Urothelium cell line (cell line): Measurements from ENCODE around the gene SIK3.

Experiments used
- DNase-seq: peaks from one replicate; pipeline ENCODE4 v3.0.0; 2011; ENCODE audit warnings: low spot score, mixed read lengths
- FAIRE-seq: peaks from 2 replicates; lab custom pipeline; 2011; peaks lifted over from hg19 to GRCh38; lab: Jason Lieb, UNC

SIK3 gene

DNA sequence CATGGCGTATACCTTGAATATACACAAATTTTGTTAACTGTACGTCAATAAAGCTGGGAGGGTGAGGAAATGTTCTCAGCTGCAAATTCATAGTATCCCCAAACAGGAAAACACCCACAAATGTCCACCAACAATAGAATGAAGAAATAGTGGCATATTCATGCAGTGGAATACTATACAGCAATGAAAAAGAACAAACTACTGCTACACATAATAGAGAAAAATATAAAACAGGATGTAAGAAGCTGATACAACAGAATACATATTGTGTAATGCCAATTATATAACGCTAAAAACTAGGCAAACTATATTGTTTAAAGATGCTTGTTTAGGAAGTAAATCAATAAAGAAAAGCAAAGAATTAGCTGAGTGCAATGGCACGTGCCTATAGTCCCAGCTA, 81.5 kb downstream of the SIK3 start:
- no peak for FAIRE-seq
- DNase-seq: no peak

DNA sequence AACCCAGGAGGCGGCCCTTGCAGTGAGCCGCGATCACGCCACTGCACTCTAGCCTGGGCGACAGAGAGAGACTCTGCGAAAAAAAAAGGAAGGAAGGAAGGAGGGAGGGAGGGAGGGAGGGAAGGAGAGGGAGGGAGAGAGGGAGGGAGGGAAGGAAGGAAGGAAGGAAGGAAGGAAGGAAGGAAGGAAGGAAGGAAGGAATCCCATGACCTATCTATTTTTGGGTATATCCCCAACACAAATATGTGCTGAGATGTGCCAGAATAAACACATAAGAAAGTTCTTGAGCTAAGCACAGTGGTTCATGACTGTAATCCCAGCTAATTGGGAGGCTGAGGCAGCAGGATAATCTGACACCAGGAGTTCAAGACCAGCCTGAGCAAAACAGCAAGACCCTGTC, 82.0 kb downstream of the SIK3 start:
- DNase-seq (no peak), FAIRE-seq (no peak)

DNA sequence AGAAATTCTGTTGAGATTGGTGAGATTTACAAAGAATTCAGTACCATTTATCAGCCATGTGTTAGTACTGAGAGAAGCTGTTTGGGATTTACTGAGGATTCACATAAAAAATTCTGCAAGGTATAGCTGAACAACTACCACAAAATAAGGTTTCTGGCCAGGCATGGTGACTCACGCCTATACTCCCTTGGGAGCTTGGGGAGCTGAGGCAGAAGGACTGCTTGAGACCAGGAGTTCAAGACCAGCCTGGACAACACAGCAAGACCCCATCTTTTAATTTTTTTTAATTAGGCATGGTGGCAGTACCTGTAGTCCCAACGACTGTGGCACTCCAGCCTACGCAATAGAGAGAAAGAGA, 86.7 kb downstream of the SIK3 start:
- no peak for FAIRE-seq
- DNase-seq: peak; percentile 13

DNA sequence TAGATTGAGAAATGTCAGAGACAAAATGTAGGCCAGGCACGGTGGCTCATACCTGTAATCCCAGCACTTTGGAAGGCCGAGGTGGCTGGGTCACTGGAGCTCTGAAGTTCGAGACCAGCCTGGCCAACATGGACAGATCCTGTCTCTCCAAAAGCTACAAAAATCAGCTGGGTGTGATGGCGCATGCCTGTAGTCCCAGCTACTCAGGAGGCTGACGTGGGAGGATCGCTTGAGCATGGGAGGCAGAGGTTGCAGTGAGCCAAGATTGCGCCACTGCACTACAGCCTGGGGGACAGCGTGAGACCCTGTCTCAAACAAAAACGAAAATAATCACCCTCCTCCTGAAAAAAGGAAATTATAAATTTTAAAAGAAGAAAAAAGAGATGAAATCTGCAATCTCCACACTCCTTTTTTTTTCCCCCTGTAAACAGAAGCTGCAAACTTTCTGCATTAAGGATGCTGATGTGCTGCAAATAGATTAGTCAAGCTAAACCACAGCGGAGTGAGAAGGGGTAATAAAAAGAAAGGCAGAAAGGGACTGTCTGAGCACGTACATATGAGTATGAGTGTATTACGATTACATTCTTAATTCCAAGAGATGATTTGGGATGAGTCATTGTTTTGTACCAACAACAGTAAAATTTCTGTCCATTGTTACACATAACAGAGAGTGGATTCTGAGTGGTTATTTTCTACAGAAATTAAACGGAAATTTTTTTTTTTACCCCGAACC, 87.3 kb downstream of the SIK3 start:
- FAIRE-seq (no peak), DNase-seq (peak; percentile 62)

DNA sequence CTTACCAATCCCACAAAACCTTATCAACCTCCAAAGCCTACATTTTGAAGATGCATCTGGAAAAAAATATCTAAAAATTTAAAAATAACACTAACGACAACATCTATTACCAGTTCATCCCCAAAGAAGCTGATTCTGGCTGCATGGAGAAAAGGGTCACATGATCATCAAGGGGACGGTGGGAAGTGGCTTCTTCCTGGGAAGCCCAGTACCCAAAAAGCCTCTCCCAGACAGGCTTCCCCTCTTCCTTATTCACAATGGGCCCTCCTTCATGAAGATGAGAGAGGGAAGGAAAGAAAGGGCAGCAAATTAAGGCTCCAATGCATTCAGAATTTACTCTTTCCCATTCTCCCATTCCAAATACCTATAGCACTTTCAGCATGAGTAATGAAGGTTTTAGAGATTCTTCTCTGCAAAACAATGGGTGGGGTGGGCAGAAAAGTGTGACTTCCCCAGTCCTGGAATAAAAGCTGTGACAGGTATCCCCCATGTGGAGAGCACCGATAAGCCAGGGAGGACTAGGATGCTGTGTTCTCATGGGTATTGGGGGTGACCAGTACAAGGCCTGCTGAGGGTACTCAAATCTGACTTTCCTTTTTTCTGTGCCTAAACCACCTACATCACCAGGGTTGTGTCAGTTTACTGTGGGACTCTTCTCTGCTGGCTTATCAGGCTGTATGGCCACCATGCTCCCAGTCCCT, 88.2 kb downstream of the SIK3 start:
- FAIRE-seq: no peak
- no peak for DNase-seq

DNA sequence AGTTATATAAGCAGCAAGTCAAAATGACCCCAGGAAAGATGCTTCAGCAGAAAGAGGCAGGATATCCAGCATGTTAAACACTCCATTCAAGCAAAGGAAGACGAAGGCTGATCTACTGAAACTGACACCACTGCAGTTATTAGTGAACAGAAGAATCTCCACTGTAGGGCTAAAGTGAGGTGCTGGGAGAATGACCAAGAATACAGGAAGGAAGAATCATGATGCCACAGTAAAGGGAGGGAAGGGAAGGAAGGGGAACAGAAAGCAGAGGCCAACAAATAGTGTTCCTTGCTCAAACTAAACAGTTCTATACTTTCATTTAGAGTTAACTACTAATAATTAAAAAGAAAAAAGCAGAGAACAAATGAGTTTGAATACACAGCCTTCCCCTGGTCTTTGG, 92.5 kb downstream of the SIK3 start:
- DNase-seq: no peak
- FAIRE-seq: no peak

DNA sequence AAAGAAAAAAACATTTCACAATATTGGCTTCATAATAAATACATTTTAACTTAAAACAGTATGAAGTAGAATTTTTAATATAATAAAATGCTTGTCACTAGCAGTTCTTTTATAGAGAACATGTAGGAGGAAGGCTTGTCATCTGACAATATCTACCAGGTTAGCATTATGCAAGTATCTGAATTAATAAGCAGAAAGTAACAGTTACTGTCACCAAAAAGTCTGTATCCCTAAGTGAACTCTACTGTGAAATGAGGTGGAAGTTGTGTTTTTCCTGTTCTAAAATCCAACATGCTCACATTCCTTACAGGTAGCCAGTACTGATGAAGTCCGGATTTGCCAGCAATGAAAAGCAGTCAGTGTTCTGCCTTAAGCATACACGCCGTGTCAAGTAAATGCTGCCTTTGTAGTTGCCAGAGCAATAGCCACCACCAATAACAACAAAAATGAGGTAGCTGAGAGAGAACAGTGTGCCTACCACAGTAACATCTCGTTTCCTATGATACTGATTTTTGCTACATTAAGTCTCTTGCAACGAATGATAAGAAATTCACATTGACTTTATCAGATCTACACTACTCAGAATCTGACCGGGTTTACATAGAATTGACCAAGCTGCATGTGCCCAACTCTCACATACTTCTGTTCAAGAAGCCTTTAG, 95.5 kb downstream of the SIK3 start:
- no peak for DNase-seq
- FAIRE-seq: no peak

DNA sequence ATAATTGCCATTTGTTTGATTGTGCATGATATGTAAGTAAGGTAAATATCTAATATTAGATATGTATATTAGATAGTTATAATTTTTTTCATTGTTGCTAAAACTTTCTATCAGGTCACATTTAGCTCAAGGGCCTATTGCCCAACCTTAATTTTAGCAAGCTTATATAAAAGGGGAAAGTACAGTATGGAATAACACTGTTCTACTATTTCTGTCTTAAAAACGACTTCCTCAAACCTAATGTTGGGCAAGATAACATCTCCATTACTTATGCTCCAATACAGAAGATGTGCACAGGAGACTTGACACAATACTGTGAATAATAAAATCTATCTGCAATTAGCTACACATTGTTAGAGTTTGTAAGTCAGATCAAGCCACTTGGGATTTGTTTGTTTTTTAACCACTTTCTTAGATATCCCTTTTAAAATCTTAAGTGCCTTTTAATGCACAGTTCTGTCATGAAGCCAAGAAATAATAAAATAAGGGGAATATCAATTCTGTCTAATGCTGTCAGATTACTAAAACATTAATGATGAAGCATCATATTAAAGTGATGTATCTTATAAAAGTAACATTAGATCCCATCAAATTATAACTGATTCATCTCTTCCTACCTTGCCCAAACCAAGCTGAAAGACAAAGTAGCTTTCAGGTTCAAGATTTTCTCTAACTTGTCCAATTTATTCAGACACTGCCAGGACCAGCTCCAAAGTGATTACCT, 98.1 kb downstream of the SIK3 start:
- no peak for FAIRE-seq
- DNase-seq: no peak

DNA sequence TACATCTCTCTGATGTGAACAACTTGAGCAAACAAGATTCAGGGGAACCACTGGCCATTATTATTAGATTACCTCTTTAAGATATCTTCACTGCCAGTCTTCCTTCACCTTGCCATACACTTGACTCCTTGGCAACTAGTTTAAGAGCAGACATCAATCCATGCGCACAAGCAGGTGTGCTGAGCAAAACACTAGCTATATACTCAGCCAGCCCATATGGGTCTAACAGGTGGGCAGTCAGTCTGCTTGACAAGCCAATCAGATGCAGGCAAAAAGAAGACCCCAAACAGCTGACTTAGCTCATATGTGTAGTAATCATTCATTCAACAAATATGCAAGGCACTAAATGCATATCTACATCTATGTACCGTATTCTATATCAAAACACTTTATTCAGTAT, 101.2 kb downstream of the SIK3 start:
- DNase-seq (no peak), FAIRE-seq (no peak)

DNA sequence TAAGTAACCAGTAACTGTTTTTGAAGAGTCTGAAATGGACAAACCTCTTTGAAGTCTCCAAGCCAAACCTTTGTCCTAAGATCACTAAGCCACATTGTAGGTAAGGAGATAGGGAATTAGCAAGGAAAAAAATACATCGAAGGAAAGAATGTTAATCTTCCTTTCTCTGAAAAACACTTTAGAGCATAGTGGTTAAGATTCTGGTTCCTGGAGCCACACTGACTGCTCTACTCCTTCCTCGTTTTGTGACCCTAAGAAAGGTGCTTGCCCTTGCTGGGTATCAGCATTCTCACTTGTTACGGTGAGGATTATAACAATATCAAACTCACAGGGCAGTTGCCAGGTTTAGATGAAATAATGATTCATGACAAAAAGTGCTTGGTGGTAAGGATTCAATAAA, 104.0 kb downstream of the SIK3 start:
- no peak for DNase-seq
- FAIRE-seq: no peak

DNA sequence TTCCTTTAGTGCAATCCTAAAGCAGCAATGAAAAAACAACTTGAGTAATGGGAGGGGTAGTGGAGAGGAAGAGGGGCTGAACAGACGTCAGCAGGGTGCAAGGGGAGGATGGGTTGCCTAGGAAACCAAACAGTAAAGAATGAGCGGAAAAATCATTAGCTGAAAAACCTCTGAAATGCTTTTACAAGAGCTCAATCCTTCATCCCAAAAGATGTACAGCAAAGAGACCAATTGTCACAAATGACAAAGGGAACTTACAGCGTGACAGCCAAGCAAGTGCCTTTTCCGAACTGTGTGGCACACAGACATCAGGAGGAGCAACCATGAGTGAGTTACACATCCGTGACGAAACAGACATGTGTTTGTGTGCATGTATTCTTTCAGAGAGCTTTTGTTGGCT, 104.6 kb downstream of the SIK3 start:
- FAIRE-seq: no peak

DNA sequence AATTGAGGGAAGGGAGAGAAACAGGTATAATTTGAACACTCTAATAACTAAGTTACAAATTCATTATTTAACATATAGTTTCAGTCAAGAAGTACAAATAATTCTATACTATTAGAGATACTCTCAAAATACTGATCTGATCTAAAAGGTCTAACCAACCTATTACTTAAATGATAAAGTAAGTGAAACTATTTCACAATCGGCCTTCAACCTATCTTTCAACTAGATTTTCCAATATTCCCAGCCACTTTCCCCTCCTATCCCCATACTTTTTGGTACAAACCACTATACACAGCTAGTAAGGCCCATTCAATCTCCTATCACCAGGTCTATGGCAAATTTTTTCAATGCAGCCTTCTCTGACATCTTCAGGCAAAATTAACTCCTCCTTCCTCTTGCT, 106.7 kb downstream of the SIK3 start:
- DNase-seq: no peak
- no peak for FAIRE-seq

More for the DNA sequence above, 104.6 kb downstream of the SIK3 start:
- no peak for DNase-seq

DNA sequence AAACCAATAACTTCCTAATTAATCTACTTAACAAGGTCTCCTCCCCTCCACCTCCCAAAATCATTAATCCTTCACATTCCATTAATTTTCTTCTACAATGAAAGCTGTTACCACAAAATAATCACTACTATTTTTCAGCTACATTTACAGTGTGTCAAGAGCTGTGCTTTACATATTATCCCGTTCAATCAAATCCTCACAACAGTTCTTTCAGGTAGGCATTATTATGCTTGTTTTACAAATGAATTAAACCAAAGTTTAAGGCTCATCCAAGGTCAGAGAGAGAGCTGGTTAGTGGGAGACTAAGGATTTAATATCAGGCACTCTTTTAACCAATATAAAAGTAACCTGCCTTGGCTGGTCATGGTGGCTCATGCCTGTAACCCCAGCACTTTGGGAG, 107.4 kb downstream of the SIK3 start:
- FAIRE-seq (no peak), DNase-seq (no peak)

DNA sequence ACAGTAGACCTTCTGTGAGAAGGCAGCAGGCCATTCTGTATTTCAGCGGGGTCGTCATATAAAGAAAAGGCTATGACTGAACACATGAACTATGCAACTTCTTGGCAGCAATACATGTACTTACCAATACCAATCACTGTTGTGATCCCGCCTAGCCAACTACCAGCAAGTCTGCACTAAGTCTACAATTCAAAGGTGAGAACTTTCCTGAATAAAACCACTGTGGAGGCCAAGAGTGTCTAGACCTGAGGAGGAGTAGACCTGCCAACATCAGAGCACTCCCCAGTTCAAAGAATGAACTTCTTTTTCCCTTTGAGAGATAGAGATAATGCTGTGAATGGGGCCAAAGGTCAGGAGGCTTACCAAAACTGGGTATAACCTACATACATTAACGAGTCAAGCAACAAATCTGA, 108.2 kb downstream of the SIK3 start:
- peak; percentile 40 for DNase-seq
- FAIRE-seq: no peak

DNA sequence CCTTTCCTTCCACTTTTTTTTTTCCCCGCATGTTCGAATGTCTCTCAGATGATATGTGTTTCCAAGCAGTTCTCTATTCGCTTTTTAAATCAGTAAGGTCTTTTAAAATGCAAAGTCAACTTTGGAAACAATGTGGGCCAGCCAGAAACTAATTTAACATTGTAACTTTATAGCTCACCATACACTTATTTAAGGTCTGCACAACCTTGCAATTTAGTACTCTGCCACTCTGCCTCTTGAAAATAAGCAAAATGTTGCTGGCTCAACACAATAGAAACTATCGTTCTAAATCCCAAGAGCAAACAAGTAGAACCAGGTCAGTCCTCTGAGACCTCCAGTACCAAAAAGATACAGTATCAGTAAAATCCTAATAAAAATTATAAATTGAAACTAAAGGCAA, 109.0 kb downstream of the SIK3 start:
- FAIRE-seq: no peak
- no peak for DNase-seq

DNA sequence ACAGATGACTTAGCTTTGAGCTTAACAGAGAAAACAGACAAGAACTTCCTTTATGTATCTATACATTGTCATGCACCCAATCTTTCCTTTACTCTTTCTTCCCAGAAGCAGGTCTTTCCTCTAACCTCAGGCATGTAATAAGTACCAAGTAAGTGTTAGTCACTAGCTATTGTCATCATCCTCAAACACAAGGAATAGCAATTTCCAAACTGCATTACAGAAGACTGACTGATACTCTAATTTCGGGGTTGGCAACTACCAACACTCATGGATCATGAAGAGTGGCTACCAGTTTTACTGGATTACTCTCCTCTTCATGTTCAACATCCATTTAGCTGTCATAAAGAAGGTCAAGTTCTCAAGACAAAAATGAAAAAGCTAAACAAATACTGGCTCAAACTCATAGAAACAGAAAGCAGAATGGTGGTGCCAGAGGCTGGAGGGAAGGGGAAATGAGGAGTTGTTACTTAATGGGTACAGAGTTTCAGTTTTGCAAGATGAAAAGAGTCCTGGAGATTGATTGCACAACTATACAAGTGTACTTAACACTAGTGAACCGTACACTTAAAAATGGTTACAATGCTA, 111.6 kb downstream of the SIK3 start:
- no peak for FAIRE-seq
- DNase-seq: no peak

DNA sequence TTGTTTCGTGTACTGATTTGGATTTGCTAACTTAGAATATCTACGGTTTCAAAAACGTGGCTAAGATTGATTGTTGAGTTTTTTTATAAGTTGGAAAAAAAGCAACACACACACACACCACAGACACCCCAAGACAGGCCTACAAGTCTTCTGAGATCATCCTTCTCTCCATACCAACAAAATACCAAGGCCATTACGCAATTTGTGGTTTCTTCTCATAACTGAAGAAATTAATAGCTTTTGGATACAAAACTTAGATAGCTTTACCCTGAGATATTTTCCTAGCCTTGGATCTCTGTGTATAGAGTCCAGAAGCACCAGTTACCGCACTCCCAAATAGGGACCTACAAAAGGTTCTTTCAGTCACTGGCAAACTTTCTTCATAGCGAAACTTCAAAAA, 113.6 kb downstream of the SIK3 start:
- peak; percentile 31 for DNase-seq
- no peak for FAIRE-seq

DNA sequence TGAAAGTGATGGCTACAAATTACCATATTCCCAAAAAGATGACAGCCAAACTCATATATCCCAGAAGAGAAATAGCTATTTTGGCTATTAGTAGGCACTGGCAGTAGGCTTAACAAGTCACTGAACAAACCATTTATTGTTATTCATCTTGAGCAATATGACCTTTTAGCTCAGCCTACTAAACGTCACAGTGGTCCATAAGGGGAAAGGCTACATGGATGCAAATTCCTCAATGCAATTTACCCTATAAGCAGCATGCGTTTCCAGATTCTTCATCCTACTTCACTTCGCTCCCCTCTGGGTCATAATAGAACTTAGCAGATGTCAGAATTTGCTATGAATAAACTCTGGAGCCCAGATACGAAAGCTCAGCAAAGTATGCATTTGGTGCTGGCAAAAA, 114.0 kb downstream of the SIK3 start:
- FAIRE-seq (no peak), DNase-seq (peak; percentile 9)

DNA sequence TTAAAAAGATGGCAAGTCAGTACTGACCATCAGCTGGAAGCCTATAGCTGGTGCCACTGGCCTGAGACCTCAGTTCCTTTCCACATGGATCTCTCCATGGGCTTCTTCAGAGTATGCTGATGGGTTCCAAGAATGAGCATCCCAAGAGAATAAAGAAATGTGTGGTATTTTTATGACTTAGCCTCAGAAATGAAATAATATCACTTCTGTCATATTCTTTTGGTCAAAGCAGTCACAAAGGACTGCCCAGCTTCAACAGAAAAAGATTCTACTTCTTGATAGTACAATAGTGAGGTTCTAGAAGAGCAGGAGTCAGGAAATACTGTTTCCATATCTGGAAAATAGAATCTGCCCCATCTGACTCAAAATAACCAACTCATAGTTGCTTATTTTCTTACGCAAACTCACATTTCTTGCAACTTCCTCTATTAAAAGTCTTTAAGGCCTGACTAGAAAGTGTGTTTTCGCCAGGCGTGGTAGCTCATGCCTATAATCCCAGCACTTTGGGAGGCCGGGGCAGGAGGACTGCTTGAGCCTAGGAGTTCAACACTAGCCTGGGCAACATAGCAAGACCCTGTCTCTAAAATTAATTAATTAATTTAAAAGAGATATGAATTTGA, 116.9 kb downstream of the SIK3 start:
- DNase-seq: no peak
- no peak for FAIRE-seq

DNA sequence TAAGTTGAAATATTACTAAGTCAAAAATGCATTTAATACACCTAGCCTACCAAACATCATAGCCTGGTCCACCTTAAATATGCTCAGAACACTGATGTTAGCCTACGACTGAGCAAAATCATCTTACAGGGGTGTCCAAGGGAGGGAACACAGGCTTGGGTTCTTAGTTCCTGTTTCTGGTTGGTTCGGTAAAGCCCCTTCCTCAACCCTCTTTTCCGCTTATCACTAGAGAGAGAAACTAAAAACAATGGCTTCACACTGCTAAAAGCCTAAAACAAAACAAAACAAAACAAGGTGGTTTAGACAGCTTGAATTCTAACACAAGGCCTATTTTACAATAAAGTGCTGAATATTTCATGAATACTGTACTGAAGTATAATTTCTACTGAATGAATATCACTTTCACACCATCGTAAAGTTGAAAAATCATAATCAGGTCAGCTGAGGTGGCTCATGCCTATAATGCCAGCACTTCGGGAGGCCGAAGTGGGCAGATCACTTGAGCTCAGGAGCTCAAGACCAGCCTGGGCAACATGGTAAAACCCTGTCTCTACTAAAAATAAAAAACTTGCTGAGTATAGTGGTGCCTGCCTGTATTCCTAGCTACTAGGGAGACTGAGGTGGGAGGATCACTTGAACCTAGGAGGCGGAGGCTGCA, 118.0 kb downstream of the SIK3 start:
- DNase-seq (no peak), FAIRE-seq (no peak)
